ENCODE data around the gene FAM114A1. TPM values are rescaled to one million over a fixed set of nuclear protein-coding genes. Genes with fewer than 3 reads are reported as not detected.

Gene FAM114A1
- polyA plus RNA-seq, 2 of the 4 experiments (the other 2 are of a cell fraction), result 44.2 to 55.4 TPM

DNA sequence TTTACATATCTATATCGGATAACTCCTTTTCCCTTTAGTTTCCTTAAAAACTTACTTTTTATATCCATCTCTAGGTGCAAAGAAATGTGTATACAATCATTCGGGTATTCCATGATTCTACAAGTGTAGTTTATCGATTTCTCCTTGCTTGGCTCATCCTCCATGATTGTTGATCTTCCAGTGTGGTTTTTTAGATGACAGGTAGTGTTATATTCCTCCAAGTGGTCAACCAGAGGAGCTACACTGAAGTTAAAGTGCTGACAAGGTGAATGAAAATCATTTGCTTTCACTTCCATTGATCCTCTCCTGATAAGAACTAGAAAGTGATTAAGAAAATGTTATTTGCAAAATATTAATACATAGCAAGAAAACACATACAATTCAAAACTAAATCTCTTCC lies 126.1 kb downstream of the FAM114A1 start:
- Histone ChIP-seq H3K4me2 (no peak overlapping the region), H3K4me3 (no peak overlapping the region), H3K27ac (no peak overlapping the region), H3K4me1 (0 out of 3 replicates have a peak, but pooled peaks cover under 1% of the 10 kb centered on the region), H3K9me3 (no peaks in the 10 kb centered on the region)
- DNase-seq (ENCODE audit: low read depth in 1 of 2, low spot score in 1 of 2) (peak; percentile 12 to 20), FAIRE-seq (no peak), ATAC-seq (peak in 1 of 2 experiments; percentile 52; a peak in 2 of 6 replicates)
- TF ChIP-seq MAFK (IDR thresholded peaks at IDR 0.05; ENCODE audit: partially characterized antibody) (peak; percentile 67), HOXB5 (CRISPR knock-in tag; IDR thresholded peaks at IDR 0.05) (no peak), RAD21 (conservative IDR thresholded peaks at IDR 0.05 in 1 of 2, IDR thresholded peaks at IDR 0.05 in 1 of 2) (peak in 1 of 2 experiments; percentile 3; a peak in 1 of 5 replicates), PHF8 (IDR thresholded peaks at IDR 0.05; ENCODE audit: borderline replicate concordance, low read depth) (no peak), SMC3 (IDR thresholded peaks at IDR 0.05) (no peak), JUN (IDR thresholded peaks at IDR 0.05) (no peak), EHMT2 (IDR thresholded peaks at IDR 0.05; ENCODE audit: low read depth) (no peak), NPAS2 (CRISPR knock-in tag; IDR thresholded peaks at IDR 0.05; ENCODE audit: borderline replicate concordance) (no peak), HEYL (CRISPR knock-in tag; IDR thresholded peaks at IDR 0.05) (no peak), HOXB13 (CRISPR knock-in tag; IDR thresholded peaks at IDR 0.05; ENCODE audit: low read depth) (no peak)
- TF ChIP-seq, protein P1, sequence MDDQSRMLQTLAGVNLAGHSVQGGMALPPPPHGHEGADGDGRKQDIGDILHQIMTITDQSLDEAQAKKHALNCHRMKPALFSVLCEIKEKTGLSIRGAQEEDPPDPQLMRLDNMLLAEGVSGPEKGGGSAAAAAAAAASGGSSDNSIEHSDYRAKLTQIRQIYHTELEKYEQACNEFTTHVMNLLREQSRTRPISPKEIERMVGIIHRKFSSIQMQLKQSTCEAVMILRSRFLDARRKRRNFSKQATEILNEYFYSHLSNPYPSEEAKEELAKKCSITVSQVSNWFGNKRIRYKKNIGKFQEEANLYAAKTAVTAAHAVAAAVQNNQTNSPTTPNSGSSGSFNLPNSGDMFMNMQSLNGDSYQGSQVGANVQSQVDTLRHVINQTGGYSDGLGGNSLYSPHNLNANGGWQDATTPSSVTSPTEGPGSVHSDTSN (IDR thresholded peaks at IDR 0.05), result no peak
- WGBS (ENCODE audit: missing lambda C conversion rate), result 64% methylated on average over 3 of the region's 3 CpGs
- ChIA-PET CTCF (no interaction called here), POLR2A (no interaction called here)

DNA sequence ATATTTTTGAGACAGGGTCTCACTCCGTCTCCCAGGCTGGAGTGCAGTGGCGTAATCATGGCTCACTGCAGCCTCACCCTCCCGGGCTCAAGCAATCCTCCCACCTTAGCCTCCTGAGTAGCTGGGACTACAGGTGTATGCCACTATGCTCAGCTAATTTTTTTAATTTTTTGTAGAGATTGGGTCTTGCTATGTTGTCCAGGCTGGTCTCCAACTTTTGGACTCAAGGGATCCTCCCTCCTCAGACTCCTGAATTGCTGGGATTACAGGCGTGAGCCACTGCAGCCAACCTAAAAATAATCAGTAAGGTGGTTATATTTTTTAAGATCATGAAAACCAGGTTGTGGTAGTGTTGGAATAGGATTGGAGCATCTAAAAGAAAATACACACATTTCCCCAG lies 126.5 kb downstream of the FAM114A1 start:
- FAIRE-seq (no peak), ATAC-seq (no peak), DNase-seq (ENCODE audit: low read depth in 1 of 2, low spot score in 1 of 2) (no peak)
- 94% methylated on average over 4 of the region's 4 CpGs for WGBS (ENCODE audit: missing lambda C conversion rate)
- H3K27ac ChIP-seq, result no peak overlapping the region
- no peaks in the 10 kb centered on the region for H3K4me1 ChIP-seq
- no peak for TF ChIP-seq TP53 (CRISPR knock-in tag; IDR thresholded peaks at IDR 0.05)
- TF ChIP-seq KDM5A (IDR thresholded peaks at IDR 0.05), result no peak
- TF ChIP-seq MAZ (IDR thresholded peaks at IDR 0.05; ENCODE audit: borderline replicate concordance, low read depth, low read length), result no peak
- TF ChIP-seq, protein P2, sequence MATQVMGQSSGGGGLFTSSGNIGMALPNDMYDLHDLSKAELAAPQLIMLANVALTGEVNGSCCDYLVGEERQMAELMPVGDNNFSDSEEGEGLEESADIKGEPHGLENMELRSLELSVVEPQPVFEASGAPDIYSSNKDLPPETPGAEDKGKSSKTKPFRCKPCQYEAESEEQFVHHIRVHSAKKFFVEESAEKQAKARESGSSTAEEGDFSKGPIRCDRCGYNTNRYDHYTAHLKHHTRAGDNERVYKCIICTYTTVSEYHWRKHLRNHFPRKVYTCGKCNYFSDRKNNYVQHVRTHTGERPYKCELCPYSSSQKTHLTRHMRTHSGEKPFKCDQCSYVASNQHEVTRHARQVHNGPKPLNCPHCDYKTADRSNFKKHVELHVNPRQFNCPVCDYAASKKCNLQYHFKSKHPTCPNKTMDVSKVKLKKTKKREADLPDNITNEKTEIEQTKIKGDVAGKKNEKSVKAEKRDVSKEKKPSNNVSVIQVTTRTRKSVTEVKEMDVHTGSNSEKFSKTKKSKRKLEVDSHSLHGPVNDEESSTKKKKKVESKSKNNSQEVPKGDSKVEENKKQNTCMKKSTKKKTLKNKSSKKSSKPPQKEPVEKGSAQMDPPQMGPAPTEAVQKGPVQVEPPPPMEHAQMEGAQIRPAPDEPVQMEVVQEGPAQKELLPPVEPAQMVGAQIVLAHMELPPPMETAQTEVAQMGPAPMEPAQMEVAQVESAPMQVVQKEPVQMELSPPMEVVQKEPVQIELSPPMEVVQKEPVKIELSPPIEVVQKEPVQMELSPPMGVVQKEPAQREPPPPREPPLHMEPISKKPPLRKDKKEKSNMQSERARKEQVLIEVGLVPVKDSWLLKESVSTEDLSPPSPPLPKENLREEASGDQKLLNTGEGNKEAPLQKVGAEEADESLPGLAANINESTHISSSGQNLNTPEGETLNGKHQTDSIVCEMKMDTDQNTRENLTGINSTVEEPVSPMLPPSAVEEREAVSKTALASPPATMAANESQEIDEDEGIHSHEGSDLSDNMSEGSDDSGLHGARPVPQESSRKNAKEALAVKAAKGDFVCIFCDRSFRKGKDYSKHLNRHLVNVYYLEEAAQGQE (IDR thresholded peaks at IDR 0.05), result no peak
- TF ChIP-seq, protein P3, sequence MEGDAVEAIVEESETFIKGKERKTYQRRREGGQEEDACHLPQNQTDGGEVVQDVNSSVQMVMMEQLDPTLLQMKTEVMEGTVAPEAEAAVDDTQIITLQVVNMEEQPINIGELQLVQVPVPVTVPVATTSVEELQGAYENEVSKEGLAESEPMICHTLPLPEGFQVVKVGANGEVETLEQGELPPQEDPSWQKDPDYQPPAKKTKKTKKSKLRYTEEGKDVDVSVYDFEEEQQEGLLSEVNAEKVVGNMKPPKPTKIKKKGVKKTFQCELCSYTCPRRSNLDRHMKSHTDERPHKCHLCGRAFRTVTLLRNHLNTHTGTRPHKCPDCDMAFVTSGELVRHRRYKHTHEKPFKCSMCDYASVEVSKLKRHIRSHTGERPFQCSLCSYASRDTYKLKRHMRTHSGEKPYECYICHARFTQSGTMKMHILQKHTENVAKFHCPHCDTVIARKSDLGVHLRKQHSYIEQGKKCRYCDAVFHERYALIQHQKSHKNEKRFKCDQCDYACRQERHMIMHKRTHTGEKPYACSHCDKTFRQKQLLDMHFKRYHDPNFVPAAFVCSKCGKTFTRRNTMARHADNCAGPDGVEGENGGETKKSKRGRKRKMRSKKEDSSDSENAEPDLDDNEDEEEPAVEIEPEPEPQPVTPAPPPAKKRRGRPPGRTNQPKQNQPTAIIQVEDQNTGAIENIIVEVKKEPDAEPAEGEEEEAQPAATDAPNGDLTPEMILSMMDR (IDR thresholded peaks at IDR 0.05), result no peak
- TF ChIP-seq NPAS2 (CRISPR knock-in tag; IDR thresholded peaks at IDR 0.05; ENCODE audit: borderline replicate concordance), result no peak
- no peak for TF ChIP-seq RARB (CRISPR knock-in tag; IDR thresholded peaks at IDR 0.05)
- TF ChIP-seq SREBF2 (IDR thresholded peaks at IDR 0.05), result no peak
- no peak for TF ChIP-seq ZC3H11A (IDR thresholded peaks at IDR 0.05)
- ChIA-PET CTCF (no interaction called here), POLR2A (no interaction called here)
- H3K9me3 ChIP-seq, result no peaks in the 10 kb centered on the region
- no peak overlapping the region for H3K4me3 ChIP-seq
- no peak overlapping the region for H3K4me2 ChIP-seq

Small RNA genes within 50 kb of the gene (small RNA-seq; reads per million reads assigned to genes)
- gene MIR574, result 0 to 23.6 (median 11.2) reads per million in 6 experiments

Other genes starting within 250 kb of the FAM114A1 start
- 26.9 and 29.6 TPM in 2 replicates for gene KLF3, start 203.6 kb upstream of the FAM114A1 start, polyA plus RNA-seq (2011; rRNA removed)
- 10.5 to 11.6 TPM (median 11.2 TPM) in 3 replicates for gene KLF3, start 203.6 kb upstream of the FAM114A1 start, polyA plus RNA-seq (2017; fragmentation: RNase III; extraction: RNeasy Plus Mini Kit Qiagen cat#74134 plus additional on column Dnase treatment)
- gene TLR10, start 84.8 kb upstream of the FAM114A1 start, polyA plus RNA-seq (2011; rRNA removed), result 0.11 and 0.14 TPM in 2 replicates
- gene TLR10, start 84.8 kb upstream of the FAM114A1 start, polyA plus RNA-seq (2017; fragmentation: RNase III; extraction: RNeasy Plus Mini Kit Qiagen cat#74134 plus additional on column Dnase treatment), result 0.05 to 0.11 TPM in 2 of 3 replicates, not detected in the other
- 2.6 and 2.7 TPM in 2 replicates for gene TLR1, start 63.0 kb upstream of the FAM114A1 start, polyA plus RNA-seq (2011; rRNA removed)
- 0.83 to 1.2 TPM (median 0.86 TPM) in 3 replicates for gene TLR1, start 63.0 kb upstream of the FAM114A1 start, polyA plus RNA-seq (2017; fragmentation: RNase III; extraction: RNeasy Plus Mini Kit Qiagen cat#74134 plus additional on column Dnase treatment)
- gene TLR6, start 11.0 kb upstream of the FAM114A1 start, polyA plus RNA-seq (2011; rRNA removed), result 11.5 and 13.2 TPM in 2 replicates
- gene TLR6, start 11.0 kb upstream of the FAM114A1 start, polyA plus RNA-seq (2017; fragmentation: RNase III; extraction: RNeasy Plus Mini Kit Qiagen cat#74134 plus additional on column Dnase treatment), result 5.2 to 5.9 TPM (median 5.6 TPM) in 3 replicates
- gene TMEM156, start 164.6 kb downstream of the FAM114A1 start, polyA plus RNA-seq (2011; rRNA removed), result 38.5 and 45.1 TPM in 2 replicates
- gene TMEM156, start 164.6 kb downstream of the FAM114A1 start, polyA plus RNA-seq (2017; fragmentation: RNase III; extraction: RNeasy Plus Mini Kit Qiagen cat#74134 plus additional on column Dnase treatment), result 9.2 to 10.9 TPM (median 10.4 TPM) in 3 replicates
- 98.6 and 108 TPM in 2 replicates for gene KLHL5, start 194.4 kb downstream of the FAM114A1 start, polyA plus RNA-seq (2011; rRNA removed)
- gene KLHL5, start 194.4 kb downstream of the FAM114A1 start, polyA plus RNA-seq (2017; fragmentation: RNase III; extraction: RNeasy Plus Mini Kit Qiagen cat#74134 plus additional on column Dnase treatment), result 51.9 to 63.2 TPM (median 62.4 TPM) in 3 replicates